HG03066 (cell line): Measurements from ENCODE around the gene CCDC17.

Source experiments
- ATAC-seq: cut with Tn5 transposase; IDR thresholded peaks from one replicate; pipeline ENCODE4 v1.9.1; 2021; ENCODE audit warnings: low read depth; ENCODE audit not compliant: unreplicated experiment

The CCDC17 gene

GRCh38 chr1:45584351-45585109 lies 39.3 kb downstream of the CCDC17 start:
- peak; percentile 31 for ATAC-seq

DNA sequence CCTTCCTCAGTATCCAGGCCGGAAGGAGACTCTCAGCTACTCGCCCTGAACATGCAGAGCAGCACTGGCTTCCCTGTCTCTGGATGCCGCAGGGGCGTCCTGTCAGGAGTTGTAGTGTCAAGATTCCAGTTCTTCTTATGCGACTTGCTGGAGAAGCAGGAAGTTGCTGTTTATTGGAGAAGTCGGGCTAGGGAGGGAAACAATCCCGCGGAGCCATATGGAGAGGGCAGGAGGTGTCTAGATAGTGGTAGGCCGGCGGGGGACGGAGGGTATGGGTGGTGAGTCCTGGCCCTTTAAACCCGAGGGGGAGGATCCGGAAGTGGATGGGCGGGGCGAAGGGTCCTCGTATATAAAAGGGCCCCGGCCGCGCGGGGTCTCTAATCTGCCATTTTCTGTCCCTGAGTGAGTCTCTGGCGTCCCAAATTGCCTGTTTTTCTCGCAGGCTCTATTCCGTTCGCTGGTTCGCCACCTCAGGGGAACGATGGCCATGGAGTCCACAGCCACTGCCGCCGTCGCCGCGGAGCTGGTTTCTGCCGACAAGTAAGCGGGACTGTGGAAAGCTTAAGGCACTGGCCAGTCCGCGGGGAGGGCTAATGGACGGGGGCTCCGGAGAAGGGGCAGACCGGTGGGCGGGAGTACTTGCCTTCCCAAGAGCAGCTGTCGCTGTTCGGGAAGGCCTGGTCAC lies 40.0 kb downstream of the CCDC17 start, which contains the start of gene NASP:
TSS of gene NASP (plus strand) at position 376 of the 685 bp plus-strand sequence. CDS start at position 482, 106 bp downstream.
- peak; percentile 59 for ATAC-seq

- peak; percentile 70 for ATAC-seq
Observed at GRCh38 chr1:45583264-45583665, 40.6 kb downstream of the CCDC17 start.

DNA sequence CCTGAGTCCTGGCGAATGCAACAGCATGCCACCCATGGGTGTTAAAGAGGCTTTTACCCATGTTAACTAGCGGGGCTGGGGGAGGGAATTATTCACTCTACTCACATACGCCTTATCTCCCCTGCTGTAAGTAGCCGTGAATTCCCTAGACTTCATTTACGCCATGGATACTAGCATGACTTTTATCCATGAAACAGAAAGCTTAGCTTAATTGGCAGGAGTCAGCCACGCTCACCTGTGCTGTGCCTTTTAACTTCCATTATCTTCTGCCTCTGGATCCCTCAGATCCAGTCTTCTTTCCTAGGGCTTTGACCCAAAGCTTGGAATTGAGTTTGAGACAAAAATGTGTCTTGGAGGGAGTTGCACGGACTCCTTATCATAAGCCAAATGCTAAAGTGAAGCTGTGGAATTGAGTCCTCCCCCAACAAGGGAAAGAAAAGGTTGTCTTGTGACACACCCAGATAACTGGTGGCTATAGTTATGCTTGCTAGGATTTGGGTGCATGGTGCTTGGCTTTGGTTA lies 49.7 kb downstream of the CCDC17 start:
- ATAC-seq = no peak

DNA sequence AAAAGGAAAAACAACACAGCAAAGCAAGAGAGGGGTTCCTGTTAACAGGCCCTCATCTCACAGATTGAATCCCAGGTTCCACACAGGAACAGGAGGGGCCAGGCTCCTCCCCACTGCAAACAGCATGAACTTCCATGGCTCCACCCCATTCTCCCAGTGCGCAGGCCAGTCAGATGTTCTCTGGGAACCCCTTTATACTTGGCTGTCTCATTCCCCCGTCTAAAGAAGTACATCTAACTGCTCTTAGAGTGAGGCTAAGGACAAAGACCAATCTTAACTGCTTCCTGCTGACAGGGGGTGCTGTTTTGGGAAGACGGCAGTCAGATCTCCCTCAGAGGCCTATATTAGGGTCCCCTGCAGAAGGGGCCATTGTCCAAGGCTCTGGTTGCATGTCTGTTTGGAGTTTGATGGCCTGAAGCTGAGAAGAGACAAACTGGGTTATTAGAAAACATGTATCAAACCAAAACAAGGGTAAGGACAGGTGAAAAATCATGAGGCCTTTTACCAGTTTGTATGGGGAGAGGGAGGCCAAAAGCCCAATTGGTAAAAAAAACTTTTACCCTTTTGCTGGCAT lies 50.5 kb downstream of the CCDC17 start:
- ATAC-seq = no peak

DNA sequence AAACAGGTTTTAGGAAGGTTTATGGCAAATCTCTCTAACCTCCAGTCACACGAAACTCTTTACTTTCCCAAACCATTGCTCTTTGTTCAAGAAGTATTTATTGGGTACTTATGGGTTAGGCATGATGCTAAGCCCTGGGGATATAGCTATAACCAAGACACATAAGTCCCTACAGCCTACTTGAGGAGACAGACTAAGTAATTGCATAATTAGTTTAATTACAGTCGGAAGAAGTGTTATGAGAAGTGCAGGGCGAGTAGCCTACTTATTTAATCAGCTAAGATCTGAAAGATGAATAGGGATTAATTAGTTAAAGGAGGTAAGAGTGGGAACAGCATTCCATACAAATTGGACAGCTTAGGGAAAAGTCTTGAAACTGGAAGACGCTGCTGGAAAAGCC lies 53.2 kb downstream of the CCDC17 start:
- no peak for ATAC-seq
